ENCODE results near the gene LRRC4.

Gene LRRC4

GRCh38 chr7:127978421-127978820 is 52.8 kb downstream of the LRRC4 start:
- Histone ChIP-seq H3K79me2 (ENCODE audit: low read length) (peaks cover 55% of the 10 kb centered on the region), H3K9ac (ENCODE audit: low read length) (no peak overlapping the region), H3F3A (ENCODE audit: insufficient read depth, low read length) (no peaks in the 10 kb centered on the region), H3K4me3 (ENCODE audit: low read length) (no peak overlapping the region), H3K27ac (ENCODE audit: low read length) (no peak overlapping the region), H3K27me3 (replicated peaks; ENCODE audit: insufficient read depth, low read length) (no peaks in the 10 kb centered on the region), H2AFZ (ENCODE audit: low read length) (no peak overlapping the region), H3K4me2 (ENCODE audit: low read depth, low read length) (no peak overlapping the region), H3K9me2 (replicated peaks; ENCODE audit: insufficient read depth, low read length) (no peaks in the 10 kb centered on the region), H3K36me3 (replicated peaks; ENCODE audit: insufficient read depth, low read length) (peaks cover 20% of the 10 kb centered on the region), H4K20me1 (ENCODE audit: insufficient read depth, low read length) (no peaks in the 10 kb centered on the region), H3K4me1 (ENCODE audit: low read length) (no peaks in the 10 kb centered on the region), H3K9me3 (replicated peaks; ENCODE audit: insufficient read depth, low read length) (no peaks in the 10 kb centered on the region)
- no peak for DNase-seq
- TF ChIP-seq EZH2 (optimal IDR thresholded peaks at IDR 0.05; ENCODE audit: low read depth, low read length) (no peak), CTCF (IDR thresholded peaks at IDR 0.05; ENCODE audit: low read length) (no peak), EZH2phosphoT487 (IDR thresholded peaks at IDR 0.05; ENCODE audit: low read length) (no peak)

Data from MM.1S (cell line).